Progenitor cell of endocrine pancreas (in vitro differentiated cells): ENCODE results near the gene PYGB. TPM values are rescaled to one million over a fixed set of nuclear protein-coding genes. Genes with fewer than 3 reads are reported as not detected.

Source experiments
- DNase-seq: peaks from one replicate; pipeline ENCODE4 v3.0.0; 2021; ENCODE audit warnings: low spot score; ENCODE audit not compliant: unreplicated experiment
- H3K27ac Mint-ChIP-seq: 2 replicates; pipeline ENCODE4 v1.8.0; 2021; ENCODE audit warnings: mild to moderate bottlenecking, moderate library complexity, mixed read lengths
- H3K27me3 Mint-ChIP-seq: 2 replicates; pipeline ENCODE4 v1.8.0; 2021; ENCODE audit warnings: mixed read lengths
- H3K36me3 Mint-ChIP-seq: 2 replicates; pipeline ENCODE4 v1.8.0; 2022; ENCODE audit warnings: mixed read lengths; ENCODE audit not compliant: insufficient read depth
- H3K4me1 Mint-ChIP-seq: 2 replicates; pipeline ENCODE4 v1.8.0; 2021; ENCODE audit warnings: low read depth, mixed read lengths
- H3K4me3 Mint-ChIP-seq: 2 replicates; pipeline ENCODE4 v1.8.0; 2021; ENCODE audit warnings: low read depth, mild to moderate bottlenecking, moderate library complexity, mixed read lengths
- H3K9me3 Mint-ChIP-seq: 2 replicates; pipeline ENCODE4 v1.8.0; 2021; ENCODE audit warnings: low read depth, mixed read lengths
- CTCF ChIP-seq: fragments of 200-600 bp; sonication (generic); IDR thresholded peaks from one replicate; pipeline ENCODE4 v1.5.0; 2021; ENCODE audit warnings: antibody characterized with exemption, mild to moderate bottlenecking; ENCODE audit not compliant: unreplicated experiment
- total RNA-seq: library from RNA; stranded (reverse); gene quantifications from 2 replicates; pipeline ENCODE4 v1.2.1, GENCODE V29; 2021

The PYGB gene
- total RNA-seq, 1 donor from 2014 or later, result 54.4 TPM

- H3K27ac Mint-ChIP-seq, result no peak overlapping the region
- H3K9me3 Mint-ChIP-seq, result no peaks in the 10 kb centered on the region
- DNase-seq, result no peak
- H3K4me1 Mint-ChIP-seq, result no peaks in the 10 kb centered on the region
- TF ChIP-seq CTCF, result no peak
- H3K4me3 Mint-ChIP-seq, result no peak overlapping the region
- no peaks in the 10 kb centered on the region for H3K27me3 Mint-ChIP-seq
- H3K36me3 Mint-ChIP-seq, result peaks cover 19% of the 10 kb centered on the region
Observed at GRCh38 chr20:25284131-25284601, 36.3 kb downstream of the PYGB start.

- H3K27me3 Mint-ChIP-seq, result no peaks in the 10 kb centered on the region
- no peak overlapping the region for H3K4me3 Mint-ChIP-seq
- H3K4me1 Mint-ChIP-seq, result no peaks in the 10 kb centered on the region
- no peaks in the 10 kb centered on the region for H3K9me3 Mint-ChIP-seq
- no peak overlapping the region for H3K27ac Mint-ChIP-seq
- DNase-seq, result no peak
- peak; percentile 12 for TF ChIP-seq CTCF
- H3K36me3 Mint-ChIP-seq, result peaks cover 19% of the 10 kb centered on the region
Observed at GRCh38 chr20:25285091-25285647, 37.3 kb downstream of the PYGB start.

DNA sequence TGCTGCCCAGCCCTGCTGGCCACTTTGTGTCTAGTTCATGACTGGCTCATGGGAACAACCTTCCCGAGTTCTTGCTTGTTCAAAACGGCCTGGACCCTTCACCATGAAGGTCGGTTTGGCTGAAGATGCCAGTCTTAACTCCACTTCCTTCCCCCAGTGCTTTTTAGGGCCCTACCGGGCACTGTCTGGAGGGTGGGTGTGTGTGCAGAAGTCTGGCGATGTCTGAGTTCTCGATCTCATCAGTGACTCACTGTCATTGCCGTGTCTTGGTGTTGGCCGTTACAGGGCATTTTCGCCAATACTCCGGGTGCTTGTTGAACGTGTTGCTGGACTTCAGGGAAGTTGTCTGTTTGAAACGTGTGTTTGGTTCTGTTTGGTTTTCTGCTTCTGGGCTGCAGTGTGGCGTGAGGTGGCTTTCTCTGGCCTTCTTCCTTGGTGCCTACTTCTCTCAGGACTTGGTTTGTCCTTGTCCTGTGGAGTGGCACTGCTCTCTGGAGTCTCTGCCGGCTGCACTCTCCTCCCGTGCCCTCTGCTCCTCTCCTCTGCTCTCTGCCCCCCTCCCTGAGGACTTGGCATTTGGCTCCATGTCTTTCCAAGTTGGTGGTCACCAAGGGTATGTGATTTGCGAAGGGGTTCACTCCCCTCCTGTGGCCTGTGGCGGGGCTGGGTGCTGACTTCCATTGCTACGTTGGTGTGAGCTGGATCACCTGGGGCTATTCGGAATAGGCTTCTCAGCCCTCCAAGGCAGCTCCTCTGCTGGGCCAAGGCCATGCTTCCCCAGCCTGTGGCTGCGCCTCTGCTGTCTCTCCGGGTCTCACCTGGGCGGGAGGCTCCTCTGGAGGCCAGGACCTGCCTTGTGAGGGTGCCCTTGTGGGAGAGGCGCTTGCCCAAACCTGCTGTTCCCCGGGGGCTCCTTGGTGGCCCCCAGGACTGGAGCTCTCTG, 38.2 kb downstream of the PYGB start:
- no peak overlapping the region for H3K27ac Mint-ChIP-seq

GRCh38 chr20:25286917-25287316, 39.0 kb downstream of the PYGB start:
- H3K4me1 Mint-ChIP-seq, result no peaks in the 10 kb centered on the region
- no peaks in the 10 kb centered on the region for H3K27me3 Mint-ChIP-seq
- no peaks in the 10 kb centered on the region for H3K9me3 Mint-ChIP-seq
- peaks cover 21% of the 10 kb centered on the region for H3K36me3 Mint-ChIP-seq
- DNase-seq, result no peak
- TF ChIP-seq CTCF, result no peak
- H3K27ac Mint-ChIP-seq, result no peak overlapping the region
- no peak overlapping the region for H3K4me3 Mint-ChIP-seq

More for the DNA sequence above, 38.2 kb downstream of the PYGB start:
- Mint-ChIP-seq H3K4me3 (no peak overlapping the region), H3K4me1 (no peaks in the 10 kb centered on the region), H3K27me3 (no peaks in the 10 kb centered on the region), H3K9me3 (no peaks in the 10 kb centered on the region), H3K36me3 (peaks cover 19% of the 10 kb centered on the region)
- DNase-seq, result no peak
- no peak for TF ChIP-seq CTCF

DNA sequence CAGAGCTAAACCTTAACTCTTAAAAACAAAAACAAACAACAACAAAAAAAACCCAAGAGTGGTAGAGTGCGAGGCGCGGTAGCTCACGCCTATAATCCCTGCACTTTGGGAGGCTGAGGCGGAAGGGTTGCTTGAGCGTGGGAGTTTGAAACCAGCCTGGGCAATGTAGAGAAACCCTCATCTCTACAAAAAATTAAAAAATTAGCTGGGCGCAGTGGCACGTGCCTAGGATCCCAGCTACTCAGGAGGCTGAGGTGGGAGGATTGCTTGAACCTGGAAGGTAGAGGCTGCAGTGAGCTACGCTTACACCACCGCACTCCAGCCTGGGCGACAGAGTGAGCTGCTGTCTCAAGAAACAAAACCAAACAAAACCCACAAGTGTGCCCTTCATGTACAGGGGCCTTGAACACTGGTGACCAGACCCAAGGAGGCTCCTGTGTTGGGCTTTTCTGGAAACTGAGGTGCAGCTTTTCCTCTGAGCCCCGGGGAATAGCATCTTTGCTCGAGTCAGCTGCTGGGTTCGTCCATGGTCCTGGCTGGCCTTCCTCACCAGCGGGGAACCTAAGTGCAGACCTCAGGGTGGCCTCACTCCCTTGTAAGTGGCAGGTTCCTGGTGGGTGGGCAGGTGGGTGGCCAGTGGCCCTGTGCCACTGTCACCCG, 39.9 kb downstream of the PYGB start:
- Mint-ChIP-seq H3K9me3 (no peaks in the 10 kb centered on the region), H3K4me1 (no peaks in the 10 kb centered on the region), H3K36me3 (peaks cover 21% of the 10 kb centered on the region), H3K27me3 (no peaks in the 10 kb centered on the region), H3K4me3 (no peak overlapping the region), H3K27ac (no peak overlapping the region)
- DNase-seq, result no peak
- TF ChIP-seq CTCF, result no peak
